ENCODE data around the gene PPP1R26. TPM values are rescaled to one million over a fixed set of nuclear protein-coding genes. Genes with fewer than 3 reads are reported as not detected.

The PPP1R26 gene
- total RNA-seq, 1 experiment from 2014 or later: 0.22 TPM

- no peaks in the 10 kb centered on the region for H3K27me3 ChIP-seq (ENCODE audit: low read length)
- no peaks in the 10 kb centered on the region for H3K9me3 ChIP-seq (ENCODE audit: low read length)
- H2AFZ ChIP-seq (ENCODE audit: low read length): no peak overlapping the region
- no peaks in the 10 kb centered on the region for H3K36me3 ChIP-seq (ENCODE audit: insufficient read depth, low read length)
- no peaks in the 10 kb centered on the region; the same call in 1 of the 2 replicates for H4K20me1 ChIP-seq (ENCODE audit: insufficient read depth, low read depth, low read length)
- H3K4me1 ChIP-seq (ENCODE audit: low read length): no peaks in the 10 kb centered on the region
- no peaks in the 10 kb centered on the region for H3K9me2 ChIP-seq (replicated peaks; ENCODE audit: insufficient read depth, low read length)
- H3K27ac ChIP-seq (ENCODE audit: low read length): no peak overlapping the region
- no peaks in the 10 kb centered on the region for H3K79me2 ChIP-seq (ENCODE audit: low read length)
- H3K4me2 ChIP-seq (ENCODE audit: low read depth, low read length, poor library complexity, severe bottlenecking): no peak overlapping the region
- no peak for DNase-seq
- no peak overlapping the region for H3K4me3 ChIP-seq (ENCODE audit: low read length)
- H3K9ac ChIP-seq (ENCODE audit: low read length): no peak overlapping the region
Measured at GRCh38 chr9:135517407-135517822, 37.8 kb downstream of the PPP1R26 start.

- no peaks in the 10 kb centered on the region for H3K36me3 ChIP-seq (ENCODE audit: insufficient read depth, low read length)
- no peaks in the 10 kb centered on the region; the same call in 1 of the 2 replicates for H4K20me1 ChIP-seq (ENCODE audit: insufficient read depth, low read depth, low read length)
- H3K9ac ChIP-seq (ENCODE audit: low read length): no peak overlapping the region
- no peak overlapping the region for H3K4me2 ChIP-seq (ENCODE audit: low read depth, low read length, poor library complexity, severe bottlenecking)
- H3K79me2 ChIP-seq (ENCODE audit: low read length): no peaks in the 10 kb centered on the region
- H3K9me2 ChIP-seq (replicated peaks; ENCODE audit: insufficient read depth, low read length): no peaks in the 10 kb centered on the region
- H2AFZ ChIP-seq (ENCODE audit: low read length): no peak overlapping the region
- H3K27ac ChIP-seq (ENCODE audit: low read length): no peak overlapping the region
- H3K27me3 ChIP-seq (ENCODE audit: low read length): no peaks in the 10 kb centered on the region
- H3K9me3 ChIP-seq (ENCODE audit: low read length): no peaks in the 10 kb centered on the region
- no peak overlapping the region for H3K4me3 ChIP-seq (ENCODE audit: low read length)
- no peak for DNase-seq
- no peaks in the 10 kb centered on the region for H3K4me1 ChIP-seq (ENCODE audit: low read length)
Measured at GRCh38 chr9:135519179-135519971, 39.8 kb downstream of the PPP1R26 start.

GRCh38 chr9:135520916-135521607, 41.5 kb downstream of the PPP1R26 start, which contains the start of gene LCN1:
LCN1 (plus strand) TSS chr9:135521440; CDS start chr9:135521498, 58 bp downstream.
- Histone ChIP-seq H2AFZ (ENCODE audit: low read length) (no peak within 1 kb of the TSS), H3K4me1 (ENCODE audit: low read length) (no peaks in the 10 kb centered on the region), H3K9me2 (replicated peaks; ENCODE audit: insufficient read depth, low read length) (no peaks in the 10 kb centered on the region), H3K27ac (ENCODE audit: low read length) (no peak within 1 kb of the TSS), H3K79me2 (ENCODE audit: low read length) (no peaks in the 10 kb centered on the region), H4K20me1 (ENCODE audit: insufficient read depth, low read depth, low read length) (no peaks in the 10 kb centered on the region), H3K9me3 (ENCODE audit: low read length) (no peaks in the 10 kb centered on the region), H3K36me3 (ENCODE audit: insufficient read depth, low read length) (no peaks in the 10 kb centered on the region), H3K4me2 (ENCODE audit: low read depth, low read length, poor library complexity, severe bottlenecking) (no peak within 1 kb of the TSS), H3K9ac (ENCODE audit: low read length) (no peak within 1 kb of the TSS), H3K4me3 (ENCODE audit: low read length) (no peak within 1 kb of the TSS), H3K27me3 (ENCODE audit: low read length) (no peaks in the 10 kb centered on the region)
- DNase-seq: no peak

GRCh38 chr9:135521608-135522095, 42.1 kb downstream of the PPP1R26 start:
- Histone ChIP-seq H2AFZ (ENCODE audit: low read length) (no peak overlapping the region), H3K27ac (ENCODE audit: low read length) (no peak overlapping the region), H3K9me3 (ENCODE audit: low read length) (no peaks in the 10 kb centered on the region), H3K9me2 (replicated peaks; ENCODE audit: insufficient read depth, low read length) (no peaks in the 10 kb centered on the region), H3K9ac (ENCODE audit: low read length) (no peak overlapping the region), H3K36me3 (ENCODE audit: insufficient read depth, low read length) (no peaks in the 10 kb centered on the region), H3K4me1 (ENCODE audit: low read length) (no peaks in the 10 kb centered on the region), H3K27me3 (ENCODE audit: low read length) (no peaks in the 10 kb centered on the region), H3K4me3 (ENCODE audit: low read length) (no peak overlapping the region), H3K79me2 (ENCODE audit: low read length) (no peaks in the 10 kb centered on the region), H3K4me2 (ENCODE audit: low read depth, low read length, poor library complexity, severe bottlenecking) (no peak overlapping the region), H4K20me1 (ENCODE audit: insufficient read depth, low read depth, low read length) (no peaks in the 10 kb centered on the region)
- DNase-seq: no peak

- Histone ChIP-seq H3K4me1 (ENCODE audit: low read length) (no peaks in the 10 kb centered on the region), H3K4me2 (ENCODE audit: low read depth, low read length, poor library complexity, severe bottlenecking) (no peak overlapping the region), H3K27ac (ENCODE audit: low read length) (no peak overlapping the region), H3K9me3 (ENCODE audit: low read length) (no peaks in the 10 kb centered on the region), H3K9ac (ENCODE audit: low read length) (no peak overlapping the region), H3K36me3 (ENCODE audit: insufficient read depth, low read length) (no peaks in the 10 kb centered on the region), H3K4me3 (ENCODE audit: low read length) (no peak overlapping the region), H2AFZ (ENCODE audit: low read length) (no peak overlapping the region), H3K9me2 (replicated peaks; ENCODE audit: insufficient read depth, low read length) (no peaks in the 10 kb centered on the region), H3K27me3 (ENCODE audit: low read length) (no peaks in the 10 kb centered on the region), H4K20me1 (ENCODE audit: insufficient read depth, low read depth, low read length) (no peaks in the 10 kb centered on the region), H3K79me2 (ENCODE audit: low read length) (no peaks in the 10 kb centered on the region)
- DNase-seq: no peak
Measured at GRCh38 chr9:135522137-135522877, 42.7 kb downstream of the PPP1R26 start.

GRCh38 chr9:135522931-135523330, 43.3 kb downstream of the PPP1R26 start:
- no peak overlapping the region for H3K9ac ChIP-seq (ENCODE audit: low read length)
- H3K79me2 ChIP-seq (ENCODE audit: low read length): no peaks in the 10 kb centered on the region
- no peaks in the 10 kb centered on the region for H4K20me1 ChIP-seq (ENCODE audit: insufficient read depth, low read depth, low read length)
- no peaks in the 10 kb centered on the region for H3K9me3 ChIP-seq (ENCODE audit: low read length)
- no peaks in the 10 kb centered on the region for H3K4me1 ChIP-seq (ENCODE audit: low read length)
- no peak overlapping the region for H3K4me3 ChIP-seq (ENCODE audit: low read length)
- no peak overlapping the region for H2AFZ ChIP-seq (ENCODE audit: low read length)
- H3K27ac ChIP-seq (ENCODE audit: low read length): no peak overlapping the region
- H3K4me2 ChIP-seq (ENCODE audit: low read depth, low read length, poor library complexity, severe bottlenecking): no peak overlapping the region
- no peaks in the 10 kb centered on the region for H3K9me2 ChIP-seq (replicated peaks; ENCODE audit: insufficient read depth, low read length)
- no peaks in the 10 kb centered on the region for H3K27me3 ChIP-seq (ENCODE audit: low read length)
- DNase-seq: no peak
- H3K36me3 ChIP-seq (ENCODE audit: insufficient read depth, low read length): no peaks in the 10 kb centered on the region

- no peak for DNase-seq
- Histone ChIP-seq H3K9me2 (replicated peaks; ENCODE audit: insufficient read depth, low read length) (no peaks in the 10 kb centered on the region), H3K4me3 (ENCODE audit: low read length) (no peak overlapping the region), H4K20me1 (ENCODE audit: insufficient read depth, low read depth, low read length) (no peaks in the 10 kb centered on the region), H3K79me2 (ENCODE audit: low read length) (no peaks in the 10 kb centered on the region), H3K4me1 (ENCODE audit: low read length) (no peaks in the 10 kb centered on the region), H3K27me3 (ENCODE audit: low read length) (no peaks in the 10 kb centered on the region), H3K36me3 (ENCODE audit: insufficient read depth, low read length) (no peaks in the 10 kb centered on the region), H3K27ac (ENCODE audit: low read length) (no peak overlapping the region), H3K9me3 (ENCODE audit: low read length) (no peaks in the 10 kb centered on the region), H3K9ac (ENCODE audit: low read length) (no peak overlapping the region), H2AFZ (ENCODE audit: low read length) (no peak overlapping the region), H3K4me2 (ENCODE audit: low read depth, low read length, poor library complexity, severe bottlenecking) (no peak overlapping the region)
Measured at GRCh38 chr9:135523521-135524129, 44.0 kb downstream of the PPP1R26 start.
